ENCODE measurements around the gene BBX. TPM values are rescaled to one million over a fixed set of nuclear protein-coding genes. Genes with fewer than 3 reads are reported as not detected.

Gene BBX
- total RNA-seq, 4 donors from 2014 or later, result 33.0 to 46.3 (median 36.7) TPM

GRCh38 chr3:107680698-107681097, 157.9 kb downstream of the BBX start:
- Histone ChIP-seq H3K27ac (no peak overlapping the region), H3K4me3 (no peak overlapping the region), H3K9me3 (no peaks in the 10 kb centered on the region), H3K36me3 (no peaks in the 10 kb centered on the region), H3K4me1 (peaks cover 0 to 12% (median 3%) of the 10 kb centered on the region in 4 donors), H3K27me3 (no peaks in the 10 kb centered on the region)
- DNase-seq, result no peak
- no peak for TF ChIP-seq POLR2A (IDR thresholded peaks at IDR 0.05)
- no peak for TF ChIP-seq CTCF (IDR thresholded peaks at IDR 0.05)

- H3K4me3 ChIP-seq, result no peak overlapping the region
- H3K9me3 ChIP-seq, result no peaks in the 10 kb centered on the region
- DNase-seq, result no peak
- no peaks in the 10 kb centered on the region for H3K36me3 ChIP-seq
- H3K27ac ChIP-seq, result no peak overlapping the region
- H3K4me1 ChIP-seq, result peaks cover 0 to 12% (median 3%) of the 10 kb centered on the region in 4 donors
- TF ChIP-seq POLR2A (IDR thresholded peaks at IDR 0.05), result no peak
- TF ChIP-seq CTCF (IDR thresholded peaks at IDR 0.05), result no peak
- no peaks in the 10 kb centered on the region for H3K27me3 ChIP-seq
These were observed 158.6 kb downstream of the BBX start for GRCh38 chr3:107681396-107681795.

GRCh38 chr3:107682580-107682979, 159.8 kb downstream of the BBX start:
- DNase-seq, result no peak

GRCh38 chr3:107683447-107683846, 160.7 kb downstream of the BBX start:
- H3K36me3 ChIP-seq, result no peaks in the 10 kb centered on the region
- no peak for TF ChIP-seq CTCF (IDR thresholded peaks at IDR 0.05)
- no peak for TF ChIP-seq POLR2A (IDR thresholded peaks at IDR 0.05)
- peaks cover 0 to 12% (median 3%) of the 10 kb centered on the region in 4 donors for H3K4me1 ChIP-seq
- H3K9me3 ChIP-seq, result no peaks in the 10 kb centered on the region
- H3K4me3 ChIP-seq, result no peak overlapping the region
- H3K27me3 ChIP-seq, result no peaks in the 10 kb centered on the region
- DNase-seq, result no peak
- H3K27ac ChIP-seq, result no peak overlapping the region

More at GRCh38 chr3:107682580-107682979, 159.8 kb downstream of the BBX start:
- H3K9me3 ChIP-seq, result no peaks in the 10 kb centered on the region
- no peak overlapping the region for H3K27ac ChIP-seq
- no peaks in the 10 kb centered on the region for H3K27me3 ChIP-seq
- H3K36me3 ChIP-seq, result no peaks in the 10 kb centered on the region
- TF ChIP-seq CTCF (IDR thresholded peaks at IDR 0.05), result no peak
- no peak for TF ChIP-seq POLR2A (IDR thresholded peaks at IDR 0.05)
- peaks cover 0 to 12% (median 3%) of the 10 kb centered on the region in 4 donors for H3K4me1 ChIP-seq
- no peak overlapping the region for H3K4me3 ChIP-seq

- Histone ChIP-seq H3K27me3 (no peaks in the 10 kb centered on the region), H3K36me3 (no peaks in the 10 kb centered on the region), H3K4me3 (no peak overlapping the region), H3K4me1 (peaks cover 0 to 12% (median 3%) of the 10 kb centered on the region in 4 donors), H3K27ac (no peak overlapping the region), H3K9me3 (no peaks in the 10 kb centered on the region)
- DNase-seq, result no peak
- TF ChIP-seq POLR2A (IDR thresholded peaks at IDR 0.05) (no peak), CTCF (IDR thresholded peaks at IDR 0.05) (no peak)
These were observed 161.7 kb downstream of the BBX start for GRCh38 chr3:107684431-107684925.

- H3K4me1 ChIP-seq, result peaks cover 0 to 12% (median 3%) of the 10 kb centered on the region in 4 donors
- H3K9me3 ChIP-seq, result no peaks in the 10 kb centered on the region
- DNase-seq, result no peak
- H3K36me3 ChIP-seq, result no peaks in the 10 kb centered on the region
- H3K27me3 ChIP-seq, result no peaks in the 10 kb centered on the region
- H3K27ac ChIP-seq, result no peak overlapping the region
- no peak overlapping the region for H3K4me3 ChIP-seq
- TF ChIP-seq CTCF (IDR thresholded peaks at IDR 0.05) (no peak), POLR2A (IDR thresholded peaks at IDR 0.05) (no peak)
These were observed 162.6 kb downstream of the BBX start for GRCh38 chr3:107685383-107685782.
